ENCODE data around the gene UBE2E2. TPM values are rescaled to one million over a fixed set of nuclear protein-coding genes. Genes with fewer than 3 reads are reported as not detected.

UBE2E2 gene
- total and polyA plus RNA-seq, 3 experiments from 2014 or later = 0.86 to 8.0 (median 0.92) TPM

DNA sequence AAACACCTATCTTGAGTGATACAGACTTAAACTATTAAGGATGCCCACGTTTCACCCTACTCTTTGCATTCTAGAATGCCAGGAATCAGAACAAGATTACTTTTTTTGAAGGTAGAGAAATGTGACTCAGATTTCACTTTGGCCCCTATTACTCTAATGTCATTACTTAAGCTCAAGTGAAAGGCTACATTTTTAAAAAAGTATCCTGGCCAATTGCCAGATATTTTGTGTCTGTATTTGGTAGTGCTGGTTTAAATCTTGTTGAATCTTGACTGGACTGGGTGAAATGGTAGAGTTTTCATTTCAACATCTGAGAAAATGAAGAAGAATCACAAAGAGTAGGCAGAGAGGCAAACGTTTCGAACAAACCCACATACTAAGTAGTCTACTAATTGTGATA lies 384.4 kb downstream of the UBE2E2 start:
- Histone ChIP-seq H3K27me3 (ENCODE audit: insufficient read depth, low read length, poor library complexity, severe bottlenecking) (no peaks in the 10 kb centered on the region), H3K9me3 (ENCODE audit: low read length) (no peaks in the 10 kb centered on the region), H3K4me1 (ENCODE audit: insufficient read depth, low read length) (no peaks in the 10 kb centered on the region), H3K4me3 (ENCODE audit: low read length) (no peak overlapping the region), H3K36me3 (ENCODE audit: insufficient read depth, low read length) (no peaks in the 10 kb centered on the region), H3K27ac (ENCODE audit: low read depth, low read length) (no peak overlapping the region)
- H3K4me1 Mint-ChIP-seq = no peaks in the 10 kb centered on the region
- H3K27ac Mint-ChIP-seq = no peak overlapping the region
- peaks cover 0 to 4% (median 0%) of the 10 kb centered on the region in 5 donors for H3K9me3 Mint-ChIP-seq
- H3K4me3 Mint-ChIP-seq = no peak overlapping the region
- peaks cover 0 to 7% of the 10 kb centered on the region in 2 donors for H3K27me3 Mint-ChIP-seq
- ChIA-PET POLR2A (no interaction called here), CTCF (no interaction called here)
- no peaks in the 10 kb centered on the region for H3K36me3 Mint-ChIP-seq
- DNase-seq = no peak

- Histone ChIP-seq H3K27me3 (ENCODE audit: insufficient read depth, low read length, poor library complexity, severe bottlenecking) (no peaks in the 10 kb centered on the region), H3K27ac (ENCODE audit: low read depth, low read length) (no peak overlapping the region), H3K4me3 (ENCODE audit: low read length) (no peak overlapping the region), H3K36me3 (ENCODE audit: insufficient read depth, low read length) (no peaks in the 10 kb centered on the region), H3K9me3 (ENCODE audit: low read length) (no peaks in the 10 kb centered on the region), H3K4me1 (ENCODE audit: insufficient read depth, low read length) (no peaks in the 10 kb centered on the region)
- POLR2A ChIA-PET = no interaction called here
- Mint-ChIP-seq H3K4me1 (no peaks in the 10 kb centered on the region), H3K4me3 (no peak overlapping the region), H3K27ac (no peak overlapping the region), H3K9me3 (peaks cover 0 to 4% (median 0%) of the 10 kb centered on the region in 5 donors), H3K27me3 (peaks cover 0 to 9% of the 10 kb centered on the region in 2 donors), H3K36me3 (no peaks in the 10 kb centered on the region)
- DNase-seq = no peak
- CTCF ChIA-PET = no interaction called here
These were observed 385.4 kb downstream of the UBE2E2 start for GRCh38 chr3:23588547-23588946.

GRCh38 chr3:23589602-23590001 lies 386.5 kb downstream of the UBE2E2 start:
- peaks cover 0 to 4% (median 0%) of the 10 kb centered on the region in 5 donors for H3K9me3 Mint-ChIP-seq
- ChIA-PET CTCF (no interaction called here), POLR2A (no interaction called here)
- Histone ChIP-seq H3K27ac (ENCODE audit: low read depth, low read length) (no peak overlapping the region), H3K9me3 (ENCODE audit: low read length) (no peaks in the 10 kb centered on the region), H3K4me1 (ENCODE audit: insufficient read depth, low read length) (no peaks in the 10 kb centered on the region), H3K4me3 (ENCODE audit: low read length) (no peak overlapping the region), H3K36me3 (ENCODE audit: insufficient read depth, low read length) (no peaks in the 10 kb centered on the region), H3K27me3 (ENCODE audit: insufficient read depth, low read length, poor library complexity, severe bottlenecking) (no peaks in the 10 kb centered on the region)
- no peak for DNase-seq
- H3K27ac Mint-ChIP-seq = no peak overlapping the region
- H3K36me3 Mint-ChIP-seq = no peaks in the 10 kb centered on the region
- H3K27me3 Mint-ChIP-seq = peaks cover 0 to 9% of the 10 kb centered on the region in 2 donors
- no peak overlapping the region for H3K4me3 Mint-ChIP-seq
- no peaks in the 10 kb centered on the region for H3K4me1 Mint-ChIP-seq

- H3K4me1 Mint-ChIP-seq = no peaks in the 10 kb centered on the region
- no peaks in the 10 kb centered on the region for H3K36me3 ChIP-seq (ENCODE audit: insufficient read depth, low read length)
- H3K27ac Mint-ChIP-seq = no peak overlapping the region
- H3K27me3 Mint-ChIP-seq = peaks cover 0 to 9% of the 10 kb centered on the region in 2 donors
- H3K4me3 Mint-ChIP-seq = no peak overlapping the region
- ChIA-PET POLR2A (no interaction called here), CTCF (no interaction called here)
- H3K4me3 ChIP-seq (ENCODE audit: low read length) = no peak overlapping the region
- no peaks in the 10 kb centered on the region for H3K4me1 ChIP-seq (ENCODE audit: insufficient read depth, low read length)
- H3K27me3 ChIP-seq (ENCODE audit: insufficient read depth, low read length, poor library complexity, severe bottlenecking) = no peaks in the 10 kb centered on the region
- no peak overlapping the region for H3K27ac ChIP-seq (ENCODE audit: low read depth, low read length)
- H3K36me3 Mint-ChIP-seq = no peaks in the 10 kb centered on the region
- H3K9me3 Mint-ChIP-seq = peaks cover 0 to 2% (median 0%) of the 10 kb centered on the region in 5 donors
- H3K9me3 ChIP-seq (ENCODE audit: low read length) = no peaks in the 10 kb centered on the region
- DNase-seq = no peak
These were observed 387.5 kb downstream of the UBE2E2 start for GRCh38 chr3:23590424-23591273.

- DNase-seq = no peak
- POLR2A ChIA-PET = no interaction called here
- Histone ChIP-seq H3K4me1 (ENCODE audit: insufficient read depth, low read length) (no peaks in the 10 kb centered on the region), H3K27ac (ENCODE audit: low read depth, low read length) (no peak overlapping the region), H3K36me3 (ENCODE audit: insufficient read depth, low read length) (no peaks in the 10 kb centered on the region), H3K9me3 (ENCODE audit: low read length) (no peaks in the 10 kb centered on the region), H3K4me3 (ENCODE audit: low read length) (no peak overlapping the region), H3K27me3 (ENCODE audit: insufficient read depth, low read length, poor library complexity, severe bottlenecking) (no peaks in the 10 kb centered on the region)
- H3K4me3 Mint-ChIP-seq = no peak overlapping the region
- peaks cover 0 to 9% of the 10 kb centered on the region in 2 donors for H3K27me3 Mint-ChIP-seq
- no peaks in the 10 kb centered on the region for H3K4me1 Mint-ChIP-seq
- H3K27ac Mint-ChIP-seq = no peak overlapping the region
- CTCF ChIA-PET = no interaction called here
- peaks cover 0 to 2% (median 0%) of the 10 kb centered on the region in 3 donors for H3K36me3 Mint-ChIP-seq
- H3K9me3 Mint-ChIP-seq = peaks cover 0 to 2% (median 0%) of the 10 kb centered on the region in 5 donors
These were observed 388.2 kb downstream of the UBE2E2 start for GRCh38 chr3:23591374-23591773.

GRCh38 chr3:23592961-23593931 lies 390.1 kb downstream of the UBE2E2 start:
- peaks cover 2 to 9% of the 10 kb centered on the region in 2 donors for H3K27me3 Mint-ChIP-seq
- H3K9me3 Mint-ChIP-seq = no peaks in the 10 kb centered on the region
- H3K27ac Mint-ChIP-seq = no peak overlapping the region
- no peak overlapping the region for H3K27ac ChIP-seq (ENCODE audit: low read depth, low read length)
- no peaks in the 10 kb centered on the region for H3K4me1 ChIP-seq (ENCODE audit: insufficient read depth, low read length)
- no peak overlapping the region for H3K4me3 Mint-ChIP-seq
- ChIA-PET POLR2A (no interaction called here), CTCF (no interaction called here)
- H3K4me3 ChIP-seq (ENCODE audit: low read length) = no peak overlapping the region
- no peaks in the 10 kb centered on the region for H3K9me3 ChIP-seq (ENCODE audit: low read length)
- H3K4me1 Mint-ChIP-seq = no peaks in the 10 kb centered on the region
- H3K27me3 ChIP-seq (ENCODE audit: insufficient read depth, low read length, poor library complexity, severe bottlenecking) = no peaks in the 10 kb centered on the region
- peaks cover 0 to 4% (median 0%) of the 10 kb centered on the region in 3 donors for H3K36me3 Mint-ChIP-seq
- no peak for DNase-seq
- H3K36me3 ChIP-seq (ENCODE audit: insufficient read depth, low read length) = no peaks in the 10 kb centered on the region

DNA sequence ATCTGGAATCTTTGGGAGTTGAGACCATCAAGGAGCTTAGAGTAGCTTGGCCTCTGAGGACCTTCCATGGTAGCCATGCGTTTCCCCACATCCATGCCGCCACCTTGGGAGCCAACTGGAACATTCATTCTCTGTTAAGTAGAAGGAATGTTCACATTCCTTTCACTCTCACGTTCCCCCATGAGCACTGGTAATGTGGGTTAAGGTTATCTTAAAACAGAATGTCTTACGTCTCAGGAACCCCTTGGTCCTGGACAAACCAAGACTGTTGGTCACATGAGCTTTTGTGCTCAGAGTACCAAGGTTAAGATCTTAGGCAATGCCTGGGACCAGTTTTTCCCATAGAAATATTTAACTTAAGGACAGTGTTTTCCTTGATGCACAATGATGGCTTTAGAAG lies 390.9 kb downstream of the UBE2E2 start:
- ChIA-PET CTCF (no interaction called here), POLR2A (no interaction called here)
- Histone ChIP-seq H3K9me3 (ENCODE audit: low read length) (no peaks in the 10 kb centered on the region), H3K36me3 (ENCODE audit: insufficient read depth, low read length) (no peaks in the 10 kb centered on the region), H3K27ac (ENCODE audit: low read depth, low read length) (no peak overlapping the region), H3K4me1 (ENCODE audit: insufficient read depth, low read length) (no peaks in the 10 kb centered on the region), H3K4me3 (ENCODE audit: low read length) (no peak overlapping the region), H3K27me3 (ENCODE audit: insufficient read depth, low read length, poor library complexity, severe bottlenecking) (no peaks in the 10 kb centered on the region)
- Mint-ChIP-seq H3K4me1 (no peaks in the 10 kb centered on the region), H3K4me3 (no peak overlapping the region), H3K27ac (no peak overlapping the region), H3K27me3 (peaks cover 2 to 11% of the 10 kb centered on the region in 2 donors), H3K36me3 (peaks cover 0 to 4% (median 0%) of the 10 kb centered on the region in 3 donors), H3K9me3 (no peaks in the 10 kb centered on the region)
- no peak for DNase-seq
